GM21576 (cell line): ENCODE measurements around the gene TLR5.

Experiments
- ATAC-seq: cut with Tn5 transposase; IDR thresholded peaks from one replicate; pipeline ENCODE4 v1.9.1; 2021; ENCODE audit warnings: mild to moderate bottlenecking, moderate library complexity; ENCODE audit not compliant: unreplicated experiment

Gene TLR5

DNA sequence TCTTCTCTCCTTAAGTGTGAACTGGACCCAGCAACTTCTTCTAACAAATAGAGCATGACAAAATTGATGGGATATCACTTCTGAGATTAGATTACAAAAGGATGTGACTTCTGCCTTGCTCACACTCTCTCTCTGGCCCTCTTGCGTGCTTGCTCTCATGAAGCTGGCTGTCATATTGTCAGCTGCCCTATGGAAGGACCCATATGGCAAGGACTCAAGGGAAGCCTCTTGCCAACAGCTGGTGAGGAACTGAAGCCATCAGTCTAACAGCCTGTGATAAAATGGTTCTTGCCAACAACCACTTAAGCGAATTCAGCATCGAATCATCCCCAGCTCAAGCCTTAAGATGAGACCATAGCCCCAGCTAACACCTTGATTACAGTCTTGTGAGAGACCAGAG, 4.8 kb upstream of the TLR5 start:
- no peak for ATAC-seq

DNA sequence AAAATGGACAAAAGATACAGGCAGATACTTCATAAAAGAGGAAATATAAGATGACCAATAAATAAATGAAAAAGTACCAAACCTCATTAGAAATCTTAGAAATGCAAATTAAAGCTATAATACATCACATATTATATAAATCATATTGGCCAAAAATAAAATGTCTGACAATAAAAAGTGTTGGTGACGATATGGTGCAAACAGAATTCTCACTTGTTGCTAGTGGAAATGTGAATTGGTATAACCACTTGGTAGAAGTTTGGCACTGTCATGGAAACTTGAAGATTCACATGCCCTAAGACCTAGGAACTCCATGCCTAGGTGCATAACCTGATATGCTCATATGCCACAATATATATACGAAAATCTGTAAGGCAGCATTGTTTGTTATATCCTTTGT, 4.4 kb upstream of the TLR5 start:
- no peak for ATAC-seq

DNA sequence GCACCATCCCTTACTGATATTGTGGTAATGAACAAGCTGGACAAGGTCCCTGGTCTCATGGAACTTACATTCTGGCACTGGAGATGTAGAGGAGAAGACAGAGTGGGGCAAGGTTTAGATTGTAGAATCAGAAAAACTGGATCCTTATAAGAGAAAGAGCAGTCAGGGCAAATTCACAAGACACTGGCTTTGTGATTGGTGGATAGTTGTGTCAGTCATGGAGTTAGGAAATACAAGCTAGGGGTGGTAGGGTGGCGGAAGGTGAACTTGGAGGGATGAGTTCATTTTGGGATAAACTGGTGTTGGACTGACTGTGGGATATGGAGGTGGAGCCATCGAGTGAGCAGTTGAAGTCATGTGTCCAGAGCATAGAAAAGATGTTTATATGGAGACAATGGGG, 3.7 kb upstream of the TLR5 start:
- ATAC-seq: no peak

DNA sequence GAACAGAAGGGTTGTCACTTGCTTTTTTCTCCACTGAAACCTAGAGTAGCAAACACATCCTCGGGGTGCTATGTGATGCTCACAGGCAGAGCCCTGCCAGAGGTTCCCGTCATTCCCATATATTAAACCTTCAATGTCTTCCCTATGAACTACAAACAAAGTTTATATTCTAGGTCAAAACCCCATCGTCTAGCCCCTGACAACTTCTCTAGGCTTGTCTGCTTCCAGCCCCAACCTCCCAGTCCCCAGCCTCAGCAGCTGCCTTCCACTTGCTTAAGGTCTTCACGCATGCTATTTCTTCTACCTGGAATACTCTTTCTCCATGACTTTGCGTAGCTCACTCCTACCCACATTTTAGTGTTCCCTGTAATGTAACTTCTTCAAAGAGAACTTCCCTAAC, 1.9 kb upstream of the TLR5 start:
- ATAC-seq: no peak

DNA sequence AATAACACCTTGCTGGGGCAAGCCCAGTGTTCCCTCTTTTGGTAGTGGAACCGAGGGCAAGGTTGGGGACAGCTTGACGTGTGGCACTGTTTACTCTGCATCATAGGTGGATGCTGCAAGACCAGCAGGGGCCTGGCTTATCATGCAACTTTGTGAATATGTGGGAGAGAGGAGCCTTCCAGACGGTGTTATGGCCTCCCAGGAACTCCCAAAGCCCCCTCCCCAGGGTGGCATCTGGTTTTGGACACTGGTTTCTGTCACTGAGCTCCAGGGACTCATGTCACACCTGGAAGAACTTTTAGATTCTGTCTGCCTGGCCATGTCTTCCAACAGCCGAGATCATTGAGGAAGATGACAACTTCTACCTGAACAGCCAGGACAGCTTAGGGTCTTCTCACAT, 1.4 kb upstream of the TLR5 start:
- no peak for ATAC-seq

DNA sequence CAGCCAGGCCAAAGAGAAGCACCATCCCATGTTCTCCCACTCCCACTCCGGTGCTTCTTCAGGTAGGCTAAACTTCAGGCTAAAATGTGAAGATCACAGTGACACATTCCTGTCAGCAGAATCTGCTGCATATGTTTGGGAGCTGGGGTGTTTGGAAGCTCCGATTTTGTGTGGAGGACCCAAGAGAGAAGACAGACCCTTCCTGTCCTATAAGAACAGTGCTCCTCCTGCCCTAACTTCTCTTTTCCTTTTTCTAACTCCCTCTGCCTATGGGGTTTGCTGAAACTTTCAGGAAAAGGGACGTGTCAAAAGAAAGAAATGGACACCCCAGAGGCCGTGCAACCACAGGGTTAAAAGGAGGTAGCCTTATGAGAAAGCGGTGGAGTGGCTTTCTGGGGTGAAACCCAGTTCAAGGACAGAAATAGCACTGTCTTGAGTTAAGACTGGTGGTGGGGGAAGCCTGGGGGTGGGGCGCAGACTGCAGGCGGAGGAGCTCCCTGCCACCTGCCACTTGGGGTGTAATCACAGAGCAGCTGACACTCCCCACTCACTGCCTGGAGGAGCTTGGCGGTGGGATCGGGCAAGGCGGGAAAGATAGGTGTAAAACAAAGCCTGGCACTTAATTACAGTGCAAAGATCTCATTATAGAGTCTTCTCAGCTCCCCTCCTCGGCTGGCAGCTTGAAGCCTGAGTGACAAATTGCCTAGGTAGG, 645 bp upstream of the TLR5 start:
- ATAC-seq: no peak

DNA sequence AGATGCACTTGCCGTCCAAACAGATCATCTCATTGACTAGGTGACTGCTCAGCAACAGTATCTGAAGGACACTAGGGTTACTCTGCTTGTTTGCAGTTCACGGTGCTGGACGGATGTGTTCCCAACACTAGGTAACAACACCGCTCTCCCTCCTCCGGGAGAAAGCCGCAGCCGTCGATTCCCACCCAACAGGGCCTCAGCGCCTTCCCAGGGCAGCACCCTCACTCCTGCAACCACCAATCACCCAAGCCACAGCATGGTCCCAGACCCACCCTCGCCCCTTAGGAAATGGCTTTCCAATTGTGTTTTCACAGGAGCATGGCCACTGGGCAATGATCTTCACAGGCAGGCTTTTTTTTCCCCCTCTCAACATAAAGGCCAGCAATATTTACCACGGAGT, 779 bp downstream of the TLR5 start:
- no peak for ATAC-seq

DNA sequence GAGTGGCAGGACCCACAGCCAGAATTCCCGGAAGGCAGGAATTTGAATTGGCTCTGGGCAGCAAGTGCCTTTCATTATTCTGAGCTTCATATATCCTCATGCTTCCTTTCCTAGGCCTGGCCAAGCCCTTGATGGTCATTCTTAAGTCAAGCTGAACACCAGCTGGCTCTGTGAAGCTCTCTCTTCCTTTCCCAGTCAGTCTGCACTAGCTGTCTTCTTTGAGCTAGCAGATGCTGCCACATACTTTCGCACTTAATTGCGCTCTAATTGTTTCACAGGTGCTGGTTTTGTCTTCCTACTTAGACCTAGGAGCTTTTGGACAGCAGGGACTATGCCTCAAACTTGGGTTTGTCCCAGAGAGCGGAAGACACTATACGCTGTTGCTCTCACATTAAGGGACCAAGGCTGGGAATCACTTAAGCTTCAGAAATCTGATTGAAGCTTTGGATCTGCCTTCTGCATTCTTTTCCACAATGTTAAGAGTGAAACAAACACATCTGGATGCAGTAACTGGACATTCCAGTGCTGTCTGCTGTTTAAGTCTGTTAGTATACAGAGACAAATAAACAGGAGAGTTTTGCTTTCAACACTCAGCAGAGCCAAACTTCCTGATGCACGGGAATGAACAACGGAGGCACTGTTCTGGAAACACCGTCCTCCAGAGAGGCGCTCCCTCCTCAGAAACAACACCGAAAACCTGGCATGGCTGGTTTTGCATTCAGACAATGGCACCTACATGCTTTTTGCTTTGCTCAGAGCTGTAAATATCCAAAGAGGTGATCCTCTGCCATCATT, 2.2 kb downstream of the TLR5 start:
- no peak for ATAC-seq

DNA sequence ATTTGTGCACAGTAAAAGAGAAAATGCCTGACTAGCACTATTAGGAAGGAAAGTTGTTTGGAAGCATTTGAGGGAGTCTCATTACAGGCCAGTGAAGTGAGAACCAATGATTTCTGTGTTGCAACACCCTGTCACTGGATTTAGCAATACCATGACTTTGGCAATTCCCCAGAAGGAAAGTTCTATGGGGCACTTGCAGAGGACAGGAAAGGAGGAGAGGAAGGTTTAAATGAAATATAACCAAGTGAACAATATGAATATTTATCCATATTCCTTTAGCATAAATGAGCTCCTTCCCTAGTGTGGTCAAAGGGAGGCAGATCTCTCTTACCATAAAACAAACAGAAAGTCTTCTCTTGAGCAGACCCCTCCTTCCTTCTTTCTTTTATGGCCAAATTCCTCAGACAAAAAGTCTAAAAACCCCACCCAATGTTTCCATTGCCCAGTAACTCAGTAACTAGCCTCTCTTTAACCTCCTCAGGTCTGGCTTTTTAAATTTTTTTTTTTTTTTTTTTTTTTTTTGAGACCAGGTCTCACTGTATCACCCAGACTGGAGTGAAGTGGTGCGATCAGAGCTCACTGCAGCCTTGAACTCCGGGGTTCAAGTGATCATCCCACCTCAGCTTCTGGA, 5.5 kb downstream of the TLR5 start:
- ATAC-seq: no peak

DNA sequence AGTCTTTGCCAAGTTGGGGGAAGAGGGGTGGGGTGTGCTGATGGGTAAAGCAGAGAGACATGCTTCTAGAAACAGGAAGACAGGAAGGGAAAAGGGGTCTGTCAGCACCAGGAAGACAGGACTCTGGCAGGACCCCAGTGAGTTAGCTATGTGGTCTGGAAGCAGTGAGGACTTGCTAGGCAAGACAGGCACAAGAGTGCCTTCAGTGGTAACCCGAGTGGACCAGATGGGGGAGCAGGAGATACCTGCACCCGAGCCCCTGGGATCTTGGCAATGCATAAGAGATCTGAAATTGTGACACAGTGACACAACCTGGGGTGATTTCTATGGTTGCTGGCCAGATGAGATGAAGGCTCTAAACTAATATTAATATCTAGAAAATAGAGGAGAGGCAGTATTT, 7.0 kb downstream of the TLR5 start:
- no peak for ATAC-seq

DNA sequence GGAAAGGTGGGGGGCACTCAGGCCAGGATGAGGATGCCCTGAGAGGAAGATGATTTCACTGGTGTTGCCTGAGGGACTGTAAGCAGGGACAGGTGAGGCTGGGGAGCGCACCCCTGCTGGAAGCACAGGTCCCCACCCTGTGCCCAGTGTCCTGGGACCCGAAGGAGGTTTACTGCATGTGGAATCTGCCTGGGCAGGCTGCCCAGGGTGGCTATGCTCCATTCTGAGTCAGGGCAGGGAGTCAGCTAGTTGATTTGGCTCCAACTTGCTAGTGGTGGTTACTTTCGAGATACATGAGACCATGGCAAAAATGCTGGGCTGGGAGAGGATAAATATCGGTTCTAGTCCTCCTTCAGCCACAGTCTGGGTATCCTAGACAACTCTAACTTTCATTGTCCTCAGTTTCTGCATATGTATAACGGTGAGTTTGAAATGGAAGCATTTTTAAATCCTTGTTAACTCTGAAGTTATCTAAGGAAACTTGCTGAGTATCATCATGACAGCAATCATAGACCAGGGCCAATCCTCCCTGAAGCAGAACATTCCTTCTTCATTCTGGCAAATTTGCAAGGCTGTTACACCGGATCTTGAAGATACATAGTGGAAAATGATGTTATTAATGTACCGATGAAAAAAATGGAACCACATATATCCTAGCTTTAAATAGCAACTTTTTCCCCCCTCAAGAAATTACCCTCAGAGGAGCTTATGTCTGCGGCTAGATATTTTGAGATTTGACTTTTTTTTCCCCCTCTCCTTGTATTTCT, 7.7 kb downstream of the TLR5 start:
- no peak for ATAC-seq

DNA sequence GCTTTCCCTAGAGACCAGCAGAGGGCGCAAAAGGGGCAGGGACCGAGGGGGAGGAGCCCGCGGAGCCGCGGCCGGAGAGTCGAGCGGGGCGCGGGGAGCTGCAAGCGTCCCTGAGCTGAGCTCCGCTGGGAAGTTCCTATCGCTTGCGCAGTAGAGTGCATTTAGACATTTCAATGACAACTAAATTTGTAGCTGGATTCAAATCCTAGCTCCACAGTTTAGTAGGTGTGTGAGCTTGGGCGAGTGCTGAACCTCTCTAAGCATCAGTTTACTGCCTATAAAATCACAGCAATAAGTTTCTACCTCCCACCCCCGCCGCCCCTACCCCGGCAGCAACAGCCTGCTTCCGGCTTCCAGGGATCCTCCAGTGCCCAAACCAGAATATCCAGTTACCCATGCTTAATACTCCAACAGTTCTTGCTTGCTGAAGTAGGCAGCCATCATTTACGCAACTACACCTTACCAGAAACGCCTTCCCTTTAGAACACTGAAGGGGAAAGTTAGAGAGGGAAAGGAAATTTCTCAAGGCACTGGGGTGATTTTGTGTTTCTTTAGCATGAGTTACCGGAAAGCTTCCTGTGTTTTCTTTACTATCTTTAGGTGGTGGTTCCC, 9.1 kb downstream of the TLR5 start:
- ATAC-seq: peak; percentile 80

DNA sequence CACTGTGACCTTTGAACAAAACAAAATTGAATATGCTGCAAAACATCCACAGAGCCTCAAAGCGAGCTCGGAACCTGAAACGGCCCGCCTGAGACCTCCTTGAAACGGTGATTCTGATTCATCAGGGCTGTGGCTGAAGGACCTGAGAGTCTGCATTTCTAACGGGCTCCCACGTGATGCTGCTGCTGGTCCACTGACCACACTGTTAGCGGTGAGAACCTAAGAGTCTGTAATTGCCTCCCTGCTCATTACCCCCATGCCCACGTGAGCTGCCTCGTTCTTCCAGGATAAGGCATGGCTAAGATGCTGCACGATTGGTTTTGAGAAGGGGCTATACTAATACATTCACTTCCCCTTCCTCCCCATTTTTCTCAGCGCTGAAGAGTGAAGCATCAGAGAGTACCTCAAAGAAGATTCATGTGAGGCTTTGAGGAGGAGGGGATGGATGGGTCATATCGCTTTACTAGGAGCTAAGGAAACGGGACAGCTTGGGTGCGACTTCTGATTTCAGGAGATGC, 9.7 kb downstream of the TLR5 start:
- no peak for ATAC-seq

DNA sequence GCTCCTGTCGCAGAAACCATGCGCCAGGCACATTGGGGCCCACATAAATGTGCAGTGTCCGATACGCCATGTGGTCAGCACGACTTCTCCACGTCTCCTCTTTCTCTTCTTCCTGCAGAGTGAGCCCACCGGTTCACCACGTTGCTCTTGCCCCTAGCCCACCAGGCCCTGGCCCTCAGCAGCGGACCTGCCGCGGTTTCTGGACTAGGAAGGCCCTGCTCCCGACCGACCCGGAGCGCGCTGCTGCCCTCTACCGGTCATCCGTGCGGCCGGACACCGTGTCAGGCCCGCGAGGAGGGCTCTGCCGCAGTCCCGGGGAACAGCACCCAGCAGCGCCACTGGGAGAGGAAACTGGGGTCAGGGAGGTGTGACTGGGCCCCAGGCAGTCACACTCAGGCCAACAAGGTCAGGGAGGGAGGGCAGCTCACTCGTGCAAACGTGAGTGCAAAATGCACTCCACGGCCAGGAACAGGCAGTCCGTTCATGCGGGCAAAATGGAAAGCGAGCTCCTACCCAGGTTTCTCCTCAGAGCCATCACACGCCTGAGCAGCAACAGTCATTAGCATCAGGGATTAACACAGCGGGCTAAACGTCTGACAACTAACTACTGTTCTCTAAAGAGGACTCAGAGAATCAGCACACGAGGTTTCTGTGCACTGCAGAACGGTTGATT, 13.7 kb downstream of the TLR5 start:
- peak; percentile 60 for ATAC-seq

DNA sequence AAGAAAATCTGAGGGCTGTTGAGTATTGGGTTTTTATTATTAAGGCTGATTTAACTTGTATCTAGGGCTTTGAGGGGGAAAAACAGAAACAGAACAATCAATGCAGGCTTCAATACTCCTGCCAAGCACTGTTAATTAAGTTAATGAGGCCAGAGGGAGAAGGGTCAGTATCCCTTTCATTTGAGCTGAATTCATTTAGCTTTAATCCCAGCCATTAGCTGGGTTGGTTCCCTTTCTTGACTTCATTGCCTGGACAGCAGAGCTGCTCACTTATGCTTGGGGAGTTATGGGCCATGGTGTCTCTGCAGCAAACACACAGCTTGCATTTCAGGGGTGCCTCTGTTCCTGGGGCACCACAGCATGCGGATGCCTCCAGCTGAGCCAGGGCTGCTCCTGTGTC, 16.3 kb downstream of the TLR5 start:
- no peak for ATAC-seq

DNA sequence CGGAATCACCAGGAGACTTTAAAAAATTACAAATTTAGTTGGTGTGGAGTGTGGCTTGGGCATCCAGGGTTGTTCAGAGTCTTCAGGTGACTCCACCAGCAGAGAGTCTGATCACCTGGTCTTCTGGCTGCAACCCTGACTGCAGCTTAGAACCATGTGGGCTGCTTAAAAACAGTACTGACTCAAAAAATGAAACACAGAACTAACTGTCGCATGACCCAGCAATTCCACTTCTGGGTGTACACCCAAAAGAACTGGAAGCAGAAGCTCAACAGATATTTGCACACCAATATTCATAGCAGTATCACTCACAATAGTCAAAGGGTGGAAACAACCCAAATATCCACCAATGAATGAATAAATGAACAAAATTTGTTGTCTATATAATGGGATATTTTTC, 17.3 kb downstream of the TLR5 start:
- ATAC-seq: no peak

DNA sequence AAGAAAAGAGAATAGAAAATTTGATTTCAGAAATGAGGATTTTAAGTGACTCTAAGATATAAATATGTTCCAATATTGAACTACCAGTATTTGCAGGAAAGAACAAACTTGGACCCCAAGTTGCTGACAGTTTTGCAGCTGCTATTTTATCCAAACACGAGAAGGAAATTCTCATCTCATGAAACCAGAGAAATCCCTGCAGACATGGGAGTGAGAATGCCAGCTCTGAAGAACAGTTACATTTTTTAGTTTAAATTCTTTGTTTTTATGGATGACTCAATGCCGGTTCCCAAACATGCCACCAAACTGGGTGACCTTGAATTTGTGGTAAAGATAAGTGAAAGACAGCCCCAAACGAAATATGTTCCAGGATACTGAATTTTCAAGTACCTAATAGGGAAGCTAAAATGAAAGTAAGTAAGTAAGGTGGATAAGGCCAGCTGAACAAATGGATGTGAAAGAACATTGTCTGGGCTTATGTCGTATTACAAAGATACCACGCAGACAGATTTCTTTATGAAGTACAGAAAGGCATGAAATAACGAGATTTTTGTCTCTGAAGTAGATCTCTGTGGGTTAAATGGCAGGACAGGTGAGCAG, 19.9 kb downstream of the TLR5 start:
- no peak for ATAC-seq

DNA sequence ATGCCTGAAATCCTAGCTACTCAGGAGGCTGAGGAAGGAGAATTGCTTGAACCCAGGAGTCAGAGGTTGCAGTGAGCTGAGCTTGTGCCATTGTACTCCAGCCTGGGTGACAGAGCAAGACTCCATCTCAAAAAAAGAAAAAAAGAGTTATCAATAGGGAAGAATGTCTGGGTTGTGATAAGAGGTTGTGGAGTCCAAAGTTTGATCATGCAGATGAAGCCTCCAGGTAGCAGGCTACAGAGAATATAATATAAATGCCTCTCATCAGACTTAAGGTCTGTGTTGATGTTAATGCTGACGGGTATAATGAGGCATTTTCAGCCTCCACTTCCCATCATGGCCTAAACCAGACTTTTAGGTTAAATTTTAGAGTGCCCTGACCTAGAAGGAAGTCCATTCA, 24.6 kb downstream of the TLR5 start:
- no peak for ATAC-seq

DNA sequence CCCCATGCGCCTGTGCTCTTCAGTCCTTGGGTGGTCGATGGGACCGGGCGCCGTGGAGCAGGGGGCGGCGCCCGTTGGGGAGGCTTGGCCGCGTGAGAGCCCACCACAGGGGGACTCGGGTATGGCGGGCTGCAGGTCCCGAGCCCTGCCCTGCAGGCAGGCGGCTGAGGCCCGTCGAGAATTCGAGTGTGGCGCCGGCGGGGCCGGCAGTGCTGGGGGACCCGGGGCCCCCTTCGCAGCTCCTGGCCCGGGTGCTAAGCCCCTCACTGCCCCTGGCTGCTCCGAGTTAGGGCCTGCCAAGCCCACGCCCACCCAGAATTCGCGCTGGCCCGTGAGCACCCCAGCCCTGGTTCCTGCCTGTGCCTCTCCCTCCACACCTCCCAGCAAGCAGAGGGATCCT, 26.1 kb downstream of the TLR5 start:
- no peak for ATAC-seq

DNA sequence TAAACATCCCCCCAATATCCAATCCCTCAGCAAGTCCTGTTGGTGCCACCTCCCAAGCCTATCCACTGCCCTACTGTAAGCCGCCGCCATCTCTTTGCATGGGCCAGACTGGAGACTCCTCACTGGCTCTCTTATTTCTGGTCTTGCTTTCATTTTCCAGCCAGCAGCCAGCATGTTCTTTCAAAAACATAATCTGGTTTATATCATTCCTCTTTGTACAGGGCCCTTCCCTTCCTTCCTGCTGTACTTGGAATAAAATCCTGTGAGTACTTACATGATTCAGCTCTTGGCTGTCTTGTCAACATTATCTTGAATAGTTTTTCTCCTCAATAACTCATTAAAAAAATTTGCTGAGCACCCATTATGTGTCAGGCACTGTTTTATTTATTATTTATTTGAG, 28.2 kb downstream of the TLR5 start:
- no peak for ATAC-seq
